ENCODE data around the gene ADAM8. TPM values are rescaled to one million over a fixed set of nuclear protein-coding genes. Genes with fewer than 3 reads are reported as not detected.

ADAM8 gene
- total RNA-seq, 6 donors from 2014 or later, result 10.4 to 93.2 (median 32.9) TPM

GRCh38 chr10:133278577-133279265, 2.1 kb upstream of the ADAM8 start:
- 46 to 62% methylated on average over 18 of the region's 19 CpGs for WGBS, 2 donors

GRCh38 chr10:133277993-133278576, 1.4 kb upstream of the ADAM8 start:
- H3K36me3 ChIP-seq, result peaks cover 14 to 53% (median 32%) of the 10 kb centered on the region in 4 donors
- peaks cover 0 to 4% (median 0%) of the 10 kb centered on the region in 4 donors for H3K27me3 ChIP-seq
- H3K27ac ChIP-seq, result peak overlapping the region; percentile 82 to 89 (median 87)
- H3K4me1 ChIP-seq, result peaks cover 16 to 55% (median 40%) of the 10 kb centered on the region in 4 donors
- no peak for TF ChIP-seq POLR2AphosphoS5 (IDR thresholded peaks at IDR 0.05)
- no peak for TF ChIP-seq CTCF (IDR thresholded peaks at IDR 0.05)
- TF ChIP-seq EP300 (IDR thresholded peaks at IDR 0.05), result no peak
- no peak for TF ChIP-seq POLR2A (IDR thresholded peaks at IDR 0.05)
- peak overlapping the region in 1 of 4 donors; percentile 12 for H3K4me3 ChIP-seq
- H3K9me3 ChIP-seq, result no peaks in the 10 kb centered on the region
- peak in 1 of 2 donors; percentile 53 for DNase-seq
- no peak for ATAC-seq (ENCODE audit: low FRiP score in 2 of 2)
- WGBS, 2 donors, result 48 to 65% methylated on average over 4 to 11 of the region's 12 CpGs

More at GRCh38 chr10:133278577-133279265, 2.1 kb upstream of the ADAM8 start:
- Histone ChIP-seq H3K27me3 (peaks cover 0 to 4% (median 0%) of the 10 kb centered on the region in 4 donors), H3K4me1 (peaks cover 16 to 55% (median 40%) of the 10 kb centered on the region in 4 donors), H3K4me3 (peak overlapping the region in 1 of 4 donors; percentile 12), H3K36me3 (peaks cover 16 to 53% (median 39%) of the 10 kb centered on the region in 4 donors), H3K9me3 (no peaks in the 10 kb centered on the region), H3K27ac (peak overlapping the region; percentile 82 to 89 (median 87))
- peak in 1 of 2 donors; percentile 23 for TF ChIP-seq POLR2AphosphoS5 (IDR thresholded peaks at IDR 0.05)
- no peak for TF ChIP-seq CTCF (IDR thresholded peaks at IDR 0.05)
- no peak for TF ChIP-seq EP300 (IDR thresholded peaks at IDR 0.05)
- peak in 1 of 4 donors; percentile 60 for TF ChIP-seq POLR2A (IDR thresholded peaks at IDR 0.05)
- DNase-seq (peak; percentile 64 to 83), ATAC-seq (ENCODE audit: low FRiP score in 2 of 2) (peak; percentile 44 to 51)

GRCh38 chr10:133277277-133277992, 767 bp upstream of the ADAM8 start:
- TF ChIP-seq POLR2AphosphoS5 (IDR thresholded peaks at IDR 0.05) (no peak), CTCF (IDR thresholded peaks at IDR 0.05) (no peak), EP300 (IDR thresholded peaks at IDR 0.05) (no peak), POLR2A (IDR thresholded peaks at IDR 0.05) (no peak)
- peak overlapping the region in 1 of 4 donors; percentile 40 for H3K4me3 ChIP-seq
- WGBS, 2 donors, result 75% methylated on average over 9 to 24 of the region's 25 CpGs
- ATAC-seq (ENCODE audit: low FRiP score in 2 of 2) (no peak), DNase-seq (peak in 1 of 2 donors; percentile 76)
- peaks cover 8 to 51% (median 30%) of the 10 kb centered on the region in 4 donors for H3K36me3 ChIP-seq
- H3K9me3 ChIP-seq, result no peaks in the 10 kb centered on the region
- peak overlapping the region; percentile 82 to 89 (median 87) for H3K27ac ChIP-seq
- peaks cover 0 to 4% (median 0%) of the 10 kb centered on the region in 4 donors for H3K27me3 ChIP-seq
- H3K4me1 ChIP-seq, result peaks cover 16 to 55% (median 40%) of the 10 kb centered on the region in 4 donors

- Histone ChIP-seq H3K36me3 (peaks cover 5 to 48% (median 24%) of the 10 kb centered on the region in 4 donors), H3K27ac (peak overlapping the region; percentile 74 to 89 (median 85)), H3K4me1 (peaks cover 16 to 55% (median 40%) of the 10 kb centered on the region in 4 donors), H3K9me3 (no peaks in the 10 kb centered on the region), H3K4me3 (peak overlapping the region; percentile 35 to 44 (median 40)), H3K27me3 (peaks cover 0 to 4% (median 0%) of the 10 kb centered on the region in 4 donors)
- DNase-seq (no peak), ATAC-seq (ENCODE audit: low FRiP score in 2 of 2) (no peak)
- WGBS, 2 donors, result 19 to 26% methylated on average over 2 to 6 of the region's 6 CpGs
- TF ChIP-seq EP300 (IDR thresholded peaks at IDR 0.05), result no peak
Measured at GRCh38 chr10:133276100-133276434, 601 bp downstream of the ADAM8 start.

- Histone ChIP-seq H3K4me3 (peak overlapping the region in 3 of 4 donors; percentile 39 to 44 (median 40)), H3K4me1 (peaks cover 16 to 55% (median 40%) of the 10 kb centered on the region in 4 donors), H3K9me3 (no peaks in the 10 kb centered on the region), H3K27me3 (peaks cover 0 to 4% (median 0%) of the 10 kb centered on the region in 4 donors), H3K27ac (peak overlapping the region; percentile 31 to 89 (median 85)), H3K36me3 (peaks cover 5 to 48% (median 26%) of the 10 kb centered on the region in 4 donors)
- 0 to 13% methylated on average over 1 to 8 of the region's 12 CpGs for WGBS, 2 donors
- DNase-seq (peak in 1 of 2 donors; percentile 81), ATAC-seq (ENCODE audit: low FRiP score in 2 of 2) (no peak)
- TF ChIP-seq EP300 (IDR thresholded peaks at IDR 0.05) (no peak), POLR2A (IDR thresholded peaks at IDR 0.05) (peak in 1 of 4 donors; percentile 2)
Measured at GRCh38 chr10:133275684-133276092, 980 bp downstream of the ADAM8 start.
